ENCODE data around the gene CFH.
A peak's percentile ranks its signal among the peaks of the same experiment; 100 is the strongest.
"Not testable (repeated sequence)": the region's sequence is repeated elsewhere in the genome, so short reads cannot be mapped to it uniquely, and the experiment has no call there.

CFH gene

GRCh38 chr1:196773713-196774112, 121.9 kb downstream of the CFH start:
- no peak for DNase-seq

- no peak for DNase-seq
Measured at GRCh38 chr1:196774175-196774574, 122.3 kb downstream of the CFH start.

GRCh38 chr1:196774603-196775002, 122.8 kb downstream of the CFH start, which contains the start of gene CFHR3:
Gene CFHR3, plus strand, starts transcription at chr1:196774840. Its CDS starts 47 bp downstream, at chr1:196774887.
- DNase-seq, result no peak

GRCh38 chr1:196777603-196778002, 125.8 kb downstream of the CFH start:
- no peak for DNase-seq

- DNase-seq, result peak; percentile 19
Measured at GRCh38 chr1:196779093-196779492, 127.2 kb downstream of the CFH start.

- DNase-seq, result not testable (repeated sequence)
Measured at GRCh38 chr1:196791252-196791651, 139.4 kb downstream of the CFH start.

GRCh38 chr1:196794103-196794502, 142.3 kb downstream of the CFH start:
- DNase-seq, result not testable (repeated sequence)

All from OCI-M1 (cell line).